Heart left ventricle (tissue), 13 donors: Measurements from ENCODE around the gene PBX1.

ENCODE experiments used
- POLR2A ChIP-seq, 2 donors: fragments of 450-650 bp; IDR thresholded peaks; one replicate each; pipeline ENCODE4 v1.6.1; 2017; ENCODE audit warnings: antibody characterized with exemption in 2 of 2, mild to moderate bottlenecking in 2 of 2, moderate library complexity in 2 of 2
- TF ChIP-seq, protein P1 (sequence below), 12 donors: fragments of 200-600 bp; sonication (generic) in 4 of 12; IDR thresholded peaks; one replicate each; pipeline versions ENCODE4 v1.5.0 to v1.8.0; 2018 to 2022; ENCODE audit warnings: antibody characterized with exemption in 12 of 12, mild to moderate bottlenecking in 5 of 12
- donor health status: ischemic (EF 13 %, LVEDD 7.1; RV severe dilation, severe dysfunction).
- donor health status: DM: no; HTN: yes; CAD: no.
- donor health status: DM: no; HTN: no; CAD: no.
- donor health status: ischemic (EF 25% LVEDD 6.9; RV normal size, moderate dysfunction).
- donor health status: ischemic (EF 25% LVEDD 5.7; RV mildly dilated, moderate dysfunction).
- donor health status: ischemic (EF 35%, LVEDD 5.7; RV mildly dilated, moderate dysfunction).
- donor health status: nonischemic (EF 11% LVEDD 7.7; RV severe dilation, severe dysfunction).
- donor health status: DM: yes; HTN: yes; CAD: no.
- donor health status: PGD.
- donor health status: ischemic (EF 29% LVEDD 5.4; RV normal size, mild dysfunction).
- donor health status: nonischemic (EF 23%, LVEDD 6.1; RV moderate dilation, normal function).

DNA sequence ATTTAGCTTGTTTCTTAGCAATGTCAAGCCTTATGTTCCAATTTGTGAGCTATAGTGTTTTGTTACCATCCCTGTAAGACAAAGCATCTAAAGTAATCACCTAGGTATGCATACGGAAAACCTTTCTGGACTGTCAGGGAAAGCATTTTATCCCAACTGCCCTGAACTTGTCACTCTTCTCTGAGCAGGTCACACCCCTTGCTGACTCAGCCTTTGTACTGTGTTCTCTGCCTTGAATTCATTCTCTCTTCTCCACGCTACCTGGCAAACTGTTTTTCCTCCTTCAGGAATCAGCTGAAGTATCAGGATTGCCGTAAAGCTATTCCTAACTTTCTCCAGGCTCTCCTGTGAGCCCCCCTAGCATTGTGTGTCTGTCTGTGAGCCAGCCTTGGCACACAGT, 54.2 kb downstream of the PBX1 start:
- TF ChIP-seq, protein P1, sequence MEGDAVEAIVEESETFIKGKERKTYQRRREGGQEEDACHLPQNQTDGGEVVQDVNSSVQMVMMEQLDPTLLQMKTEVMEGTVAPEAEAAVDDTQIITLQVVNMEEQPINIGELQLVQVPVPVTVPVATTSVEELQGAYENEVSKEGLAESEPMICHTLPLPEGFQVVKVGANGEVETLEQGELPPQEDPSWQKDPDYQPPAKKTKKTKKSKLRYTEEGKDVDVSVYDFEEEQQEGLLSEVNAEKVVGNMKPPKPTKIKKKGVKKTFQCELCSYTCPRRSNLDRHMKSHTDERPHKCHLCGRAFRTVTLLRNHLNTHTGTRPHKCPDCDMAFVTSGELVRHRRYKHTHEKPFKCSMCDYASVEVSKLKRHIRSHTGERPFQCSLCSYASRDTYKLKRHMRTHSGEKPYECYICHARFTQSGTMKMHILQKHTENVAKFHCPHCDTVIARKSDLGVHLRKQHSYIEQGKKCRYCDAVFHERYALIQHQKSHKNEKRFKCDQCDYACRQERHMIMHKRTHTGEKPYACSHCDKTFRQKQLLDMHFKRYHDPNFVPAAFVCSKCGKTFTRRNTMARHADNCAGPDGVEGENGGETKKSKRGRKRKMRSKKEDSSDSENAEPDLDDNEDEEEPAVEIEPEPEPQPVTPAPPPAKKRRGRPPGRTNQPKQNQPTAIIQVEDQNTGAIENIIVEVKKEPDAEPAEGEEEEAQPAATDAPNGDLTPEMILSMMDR (IDR thresholded peaks at IDR 0.05), result no peak
- TF ChIP-seq POLR2A (IDR thresholded peaks at IDR 0.05), result no peak
